ENCODE results near the gene U2AF2. TPM values are rescaled to one million over a fixed set of nuclear protein-coding genes. Genes with fewer than 3 reads are reported as not detected.

The U2AF2 gene
- total RNA-seq, 4 donors from 2014 or later: 68.4 to 115 (median 85.7) TPM

- Histone ChIP-seq H3K4me1 (peaks cover 36 to 52% of the 10 kb centered on the region in 2 donors), H3K4me3 (replicated peaks in 1 of 3) (no peak overlapping the region), H3K27ac (no peak overlapping the region), H3K36me3 (no peaks in the 10 kb centered on the region), H3K27me3 (no peaks in the 10 kb centered on the region), H3K9me3 (no peaks in the 10 kb centered on the region)
- 87 to 90% methylated on average over 6 of the region's 6 CpGs for WGBS, 2 donors
- intact Hi-C loops (cut with DNase I): no loop called here
- TF ChIP-seq, protein P1, sequence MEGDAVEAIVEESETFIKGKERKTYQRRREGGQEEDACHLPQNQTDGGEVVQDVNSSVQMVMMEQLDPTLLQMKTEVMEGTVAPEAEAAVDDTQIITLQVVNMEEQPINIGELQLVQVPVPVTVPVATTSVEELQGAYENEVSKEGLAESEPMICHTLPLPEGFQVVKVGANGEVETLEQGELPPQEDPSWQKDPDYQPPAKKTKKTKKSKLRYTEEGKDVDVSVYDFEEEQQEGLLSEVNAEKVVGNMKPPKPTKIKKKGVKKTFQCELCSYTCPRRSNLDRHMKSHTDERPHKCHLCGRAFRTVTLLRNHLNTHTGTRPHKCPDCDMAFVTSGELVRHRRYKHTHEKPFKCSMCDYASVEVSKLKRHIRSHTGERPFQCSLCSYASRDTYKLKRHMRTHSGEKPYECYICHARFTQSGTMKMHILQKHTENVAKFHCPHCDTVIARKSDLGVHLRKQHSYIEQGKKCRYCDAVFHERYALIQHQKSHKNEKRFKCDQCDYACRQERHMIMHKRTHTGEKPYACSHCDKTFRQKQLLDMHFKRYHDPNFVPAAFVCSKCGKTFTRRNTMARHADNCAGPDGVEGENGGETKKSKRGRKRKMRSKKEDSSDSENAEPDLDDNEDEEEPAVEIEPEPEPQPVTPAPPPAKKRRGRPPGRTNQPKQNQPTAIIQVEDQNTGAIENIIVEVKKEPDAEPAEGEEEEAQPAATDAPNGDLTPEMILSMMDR (IDR thresholded peaks at IDR 0.05): peak in 1 of 6 experiments; percentile 28
- no peak for TF ChIP-seq POLR2A (IDR thresholded peaks at IDR 0.05)
- no peak for DNase-seq
Measured at GRCh38 chr19:55638864-55639359, 15.9 kb upstream of the U2AF2 start.

DNA sequence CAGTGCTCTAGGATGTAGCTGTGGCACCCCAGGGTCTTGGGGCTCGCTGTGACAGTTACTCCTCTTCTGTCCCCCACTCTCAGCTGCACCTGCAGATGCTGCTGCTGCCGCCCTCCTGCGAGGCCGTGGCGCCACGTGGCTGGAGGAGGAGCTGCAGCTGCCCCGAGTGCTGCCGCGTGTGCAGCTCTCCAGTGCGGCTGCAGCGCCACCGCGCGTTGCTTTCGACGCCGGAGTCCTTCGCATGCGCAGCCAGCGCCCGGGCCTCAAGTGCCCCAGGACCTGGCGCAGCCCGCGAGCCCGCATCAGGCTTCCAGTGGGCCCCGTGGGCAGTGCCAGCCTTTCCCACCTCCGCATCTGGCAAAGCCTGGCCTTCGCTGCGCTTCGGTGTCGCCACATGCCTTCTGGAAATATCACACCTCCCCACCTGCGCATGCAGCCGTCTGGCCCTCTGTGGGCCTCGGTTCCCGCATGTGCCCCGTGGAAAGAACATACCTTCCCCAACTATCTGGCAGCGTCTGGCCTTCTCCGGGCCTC, 14.7 kb upstream of the U2AF2 start:
- Histone ChIP-seq H3K4me1 (peaks cover 42 to 57% of the 10 kb centered on the region in 2 donors), H3K27ac (peak overlapping the region; percentile 86 to 96 (median 91))
- WGBS, 2 donors: 7 to 30% methylated on average over 2 to 12 of the region's 38 CpGs

GRCh38 chr19:55640577-55641425, 14.0 kb upstream of the U2AF2 start, which contains the start of gene ZNF580:
Gene ZNF580 (plus strand): TSS chr19:55641002. CDS start chr19:55642509, 1,507 bp downstream.
- TF ChIP-seq, protein P1 (IDR thresholded peaks at IDR 0.05): no peak
- TF ChIP-seq POLR2A (IDR thresholded peaks at IDR 0.05): peak in 1 of 2 donors; percentile 29
- Histone ChIP-seq H3K27ac (peak within 1 kb of the TSS; percentile 86 to 96 (median 91)), H3K36me3 (peaks cover 0 to 5% of the 10 kb centered on the region in 2 donors), H3K27me3 (no peaks in the 10 kb centered on the region), H3K9me3 (no peaks in the 10 kb centered on the region), H3K4me1 (peaks cover 39 to 54% of the 10 kb centered on the region in 2 donors), H3K4me3 (replicated peaks in 1 of 3) (peak within 1 kb of the TSS; percentile 40 to 84 (median 61))
- peak; percentile 80 to 84 for DNase-seq
- WGBS, 2 donors: 0% methylated on average over 38 to 39 of the region's 89 CpGs
- intact Hi-C loops (cut with DNase I): no loop called here

More for the DNA sequence above, 14.7 kb upstream of the U2AF2 start:
- no peaks in the 10 kb centered on the region for H3K27me3 ChIP-seq
- peak overlapping the region in 1 of 3 donors; percentile 84 for H3K4me3 ChIP-seq (replicated peaks in 1 of 3)
- intact Hi-C loops (cut with DNase I): no loop called here
- TF ChIP-seq, protein P1 (IDR thresholded peaks at IDR 0.05): peak in 5 of 6 experiments; percentile 13 to 59 (median 54)
- no peak for TF ChIP-seq POLR2A (IDR thresholded peaks at IDR 0.05)
- no peaks in the 10 kb centered on the region for H3K9me3 ChIP-seq
- peak; percentile 75 to 76 for DNase-seq
- no peaks in the 10 kb centered on the region for H3K36me3 ChIP-seq

- intact Hi-C loops (cut with DNase I): no loop called here
Measured at GRCh38 chr19:55641426-55642152, 13.2 kb upstream of the U2AF2 start.

More at GRCh38 chr19:55641426-55642152, 13.2 kb upstream of the U2AF2 start:
- H3K4me3 ChIP-seq (replicated peaks in 1 of 3): peak overlapping the region; percentile 40 to 84 (median 61)
- DNase-seq: no peak
- 1 to 2% methylated on average over 25 of the region's 25 CpGs for WGBS, 2 donors
- peaks cover 33 to 46% of the 10 kb centered on the region in 2 donors for H3K4me1 ChIP-seq
- H3K27ac ChIP-seq: peak overlapping the region; percentile 86 to 96 (median 91)
- H3K27me3 ChIP-seq: no peaks in the 10 kb centered on the region
- H3K36me3 ChIP-seq: peaks cover 0 to 5% of the 10 kb centered on the region in 2 donors
- H3K9me3 ChIP-seq: no peaks in the 10 kb centered on the region
- TF ChIP-seq, protein P1 (IDR thresholded peaks at IDR 0.05): no peak
- TF ChIP-seq POLR2A (IDR thresholded peaks at IDR 0.05): no peak
